Measurements from ENCODE around the gene COL4A3.
"Not testable (repeated sequence)": the region's sequence is repeated elsewhere in the genome, so short reads cannot be mapped to it uniquely, and the experiment has no call there.

Gene COL4A3

GRCh38 chr2:227153758-227154486 lies 10.5 kb upstream of the COL4A3 start:
- no peak overlapping the region for H3K4me3 ChIP-seq (ENCODE audit: low read length)
- TF ChIP-seq CTCF (IDR thresholded peaks at IDR 0.05; ENCODE audit: insufficient read depth, low read depth, low read length, missing control alignments): no peak
- no peak for DNase-seq (ENCODE audit: low read depth)

- DNase-seq (ENCODE audit: low read depth): peak; percentile 10
- H3K4me3 ChIP-seq (ENCODE audit: low read length): no peak overlapping the region
- no peak for TF ChIP-seq CTCF (IDR thresholded peaks at IDR 0.05; ENCODE audit: insufficient read depth, low read depth, low read length, missing control alignments)
Observed at GRCh38 chr2:227154986-227155774, 9.2 kb upstream of the COL4A3 start.

GRCh38 chr2:227160164-227160563 lies 4.3 kb upstream of the COL4A3 start:
- no peak for DNase-seq (ENCODE audit: low read depth)
- H3K4me3 ChIP-seq (ENCODE audit: low read length): no peak overlapping the region
- TF ChIP-seq CTCF (IDR thresholded peaks at IDR 0.05; ENCODE audit: insufficient read depth, low read depth, low read length, missing control alignments): no peak

- no peak for TF ChIP-seq CTCF (IDR thresholded peaks at IDR 0.05; ENCODE audit: insufficient read depth, low read depth, low read length, missing control alignments)
- no peak for DNase-seq (ENCODE audit: low read depth)
- no peak overlapping the region for H3K4me3 ChIP-seq (ENCODE audit: low read length)
Observed at GRCh38 chr2:227161947-227162346, 2.5 kb upstream of the COL4A3 start.

GRCh38 chr2:227163485-227163997 lies 883 bp upstream of the COL4A3 start:
- DNase-seq (ENCODE audit: low read depth): no peak
- no peak for TF ChIP-seq CTCF (IDR thresholded peaks at IDR 0.05; ENCODE audit: insufficient read depth, low read depth, low read length, missing control alignments)
- peak overlapping the region; percentile 35 for H3K4me3 ChIP-seq (ENCODE audit: low read length)

- peak; percentile 23 for DNase-seq (ENCODE audit: low read depth)
- TF ChIP-seq CTCF (IDR thresholded peaks at IDR 0.05; ENCODE audit: insufficient read depth, low read depth, low read length, missing control alignments): no peak
- H3K4me3 ChIP-seq (ENCODE audit: low read length): no peak overlapping the region
Observed at GRCh38 chr2:227164763-227165291, 403 bp downstream of the COL4A3 start.

GRCh38 chr2:227171779-227172178 lies 7.4 kb downstream of the COL4A3 start:
- not testable (repeated sequence) for H3K4me3 ChIP-seq (ENCODE audit: low read length); DNase-seq (ENCODE audit: low read depth)
